A673 (cell line): Measurements from ENCODE around the gene WDR54. TPM values are rescaled to one million over a fixed set of nuclear protein-coding genes. Genes with fewer than 3 reads are reported as not detected.
A peak's percentile ranks its signal among the peaks of the same experiment; 100 is the strongest.

Source experiments
- BruUV-seq: library from RNA; stranded (reverse); fragments of 400-500 nt; replicated peaks from 2 replicates; lab custom pipeline; 2021; lab: Mats Ljungman, UMichigan
- CTCF ChIA-PET: fragments of 300-600 bp; sonication (Branson Sonifier 250); formaldehyde crosslinking; loops from one replicate; lab custom pipeline; 2022; ENCODE audit warnings: antibody characterized with exemption; lab: Charles Lee
- POLR2A ChIA-PET: fragments of 300-600 bp; sonication (Branson Sonifier 250); formaldehyde crosslinking; loops from one replicate; lab custom pipeline; 2022; ENCODE audit warnings: antibody characterized with exemption; ENCODE audit not compliant: low non-redundant PET; lab: Charles Lee
- DNase-seq: peaks from one replicate; pipeline ENCODE4 v3.0.0-alpha.2; 2015; ENCODE audit warnings: low spot score
- H3K27ac ChIP-seq: fragments of 200-600 bp; sonication (generic); 2 replicates; pipeline ENCODE4 v1.5.1; 2016; ENCODE audit warnings: mixed run types, low read depth, mild to moderate bottlenecking, mixed read lengths, antibody characterized with exemption, low read length; ENCODE audit not compliant: poor library complexity, severe bottlenecking
- H3K27me3 ChIP-seq: fragments of 200-600 bp; sonication (generic); replicated peaks from 2 replicates; pipeline ENCODE4 v1.6.1; 2017; ENCODE audit warnings: mixed run types, low read depth, mild to moderate bottlenecking, mixed read lengths, antibody characterized with exemption, low read length; ENCODE audit not compliant: insufficient read depth, poor library complexity
- H3K36me3 ChIP-seq: fragments of 200-600 bp; sonication (generic); 2 replicates; pipeline ENCODE4 v1.6.1; 2016; ENCODE audit warnings: mixed run types, mild to moderate bottlenecking, mixed read lengths, antibody characterized with exemption, low read length; ENCODE audit not compliant: insufficient read depth, poor library complexity, severe bottlenecking
- H3K4me1 ChIP-seq: fragments of 200-600 bp; sonication (generic); 2 replicates; pipeline ENCODE4 v1.6.1; 2017; ENCODE audit warnings: mixed run types, mild to moderate bottlenecking, mixed read lengths, antibody characterized with exemption, low read length; ENCODE audit not compliant: insufficient read depth, poor library complexity, severe bottlenecking
- H3K4me3 ChIP-seq: fragments of 200-600 bp; sonication (generic); 2 replicates; pipeline ENCODE4 v1.5.1; 2016; ENCODE audit warnings: low read depth, mixed run types, mild to moderate bottlenecking, mixed read lengths, low read length; ENCODE audit not compliant: poor library complexity, severe bottlenecking
- H3K9me3 ChIP-seq: fragments of 200-600 bp; sonication (generic); 2 replicates; pipeline ENCODE4 v1.6.1; 2016; ENCODE audit warnings: mixed run types, low read depth, mild to moderate bottlenecking, mixed read lengths, antibody characterized with exemption, low read length; ENCODE audit not compliant: poor library complexity, severe bottlenecking
- CTCF ChIP-seq: fragments of 300-800, 200-600 bp; sonication (generic); conservative IDR thresholded peaks from 2 replicates; pipeline ENCODE4 v1.5.1; 2017; ENCODE audit warnings: low read depth, mild to moderate bottlenecking, antibody characterized with exemption, low read length, moderate library complexity, mixed read lengths
- EZH2 ChIP-seq: fragments of 200-600 bp; sonication (generic); IDR thresholded peaks from 2 replicates; pipeline ENCODE4 v1.6.1; 2017; ENCODE audit warnings: borderline replicate concordance, low read depth, mild to moderate bottlenecking, mixed read lengths, antibody characterized with exemption, low read length; ENCODE audit not compliant: poor library complexity, severe bottlenecking
- intact Hi-C: fragments of 100-400 bp; cut with micrococcal nuclease; formaldehyde crosslinking; loops from one replicate; pipeline ENCODE4 v1.10.0; 2022; ENCODE audit not compliant: unreplicated experiment
- total RNA-seq: library from RNA; stranded (reverse); gene quantifications from 2 replicates; pipeline ENCODE4 v1.2.3, GENCODE V29; 2021

Gene WDR54
- total RNA-seq, 1 experiment from 2014 or later, result 41.1 TPM

GRCh38 chr2:74373985-74374384 is 47.5 kb upstream of the WDR54 start:
- Histone ChIP-seq H3K4me3 (no peak overlapping the region), H3K36me3 (peaks cover 27% of the 10 kb centered on the region), H3K27me3 (no peaks in the 10 kb centered on the region), H3K4me1 (peaks cover 16% of the 10 kb centered on the region), H3K9me3 (no peaks in the 10 kb centered on the region), H3K27ac (no peak overlapping the region)
- no peak for DNase-seq
- TF ChIP-seq CTCF (no peak), EZH2 (no peak)
- POLR2A ChIA-PET, result no interaction called here
- BruUV-seq, result no TSS peak
- intact Hi-C loops, result no loop called here
- CTCF ChIA-PET, result no interaction called here

GRCh38 chr2:74374509-74375205 is 46.9 kb upstream of the WDR54 start:
- H3K36me3 ChIP-seq, result peaks cover 23% of the 10 kb centered on the region
- TF ChIP-seq EZH2 (no peak), CTCF (no peak)
- no peaks in the 10 kb centered on the region for H3K27me3 ChIP-seq
- CTCF ChIA-PET, result no interaction called here
- BruUV-seq, result no TSS peak
- H3K9me3 ChIP-seq, result no peaks in the 10 kb centered on the region
- DNase-seq, result peak; percentile 34
- H3K4me3 ChIP-seq, result no peak overlapping the region
- intact Hi-C loops, result no loop called here
- POLR2A ChIA-PET, result no interaction called here
- no peak overlapping the region for H3K27ac ChIP-seq
- H3K4me1 ChIP-seq, result peaks cover 16% of the 10 kb centered on the region

- H3K36me3 ChIP-seq, result peaks cover 14% of the 10 kb centered on the region
- no peaks in the 10 kb centered on the region for H3K9me3 ChIP-seq
- no peak overlapping the region for H3K4me3 ChIP-seq
- TF ChIP-seq CTCF, result no peak
- TF ChIP-seq EZH2, result no peak
- ChIA-PET POLR2A (no interaction called here), CTCF (no interaction called here)
- no peak overlapping the region for H3K27ac ChIP-seq
- no TSS peak for BruUV-seq
- DNase-seq, result no peak
- intact Hi-C loops, result no loop called here
- no peaks in the 10 kb centered on the region for H3K27me3 ChIP-seq
- peaks cover 26% of the 10 kb centered on the region for H3K4me1 ChIP-seq
These were observed 45.7 kb upstream of the WDR54 start for GRCh38 chr2:74375838-74376237.
